ENCODE data around the gene C2orf74. TPM values are rescaled to one million over a fixed set of nuclear protein-coding genes. Genes with fewer than 3 reads are reported as not detected.

The C2orf74 gene
- total RNA-seq, 8 experiments from 2014 or later, result 4.0 to 28.3 (median 13.5) TPM

- peak overlapping the region; percentile 73 to 90 for H3K27ac ChIP-seq
- peaks cover 9 to 20% of the 10 kb centered on the region in 2 donors for H3K4me1 ChIP-seq (replicated peaks in 1 of 2)
- ATAC-seq (replicated peaks in 6 of 8), result peak in 2 of 8 experiments; percentile 10 to 16
- H3K4me3 ChIP-seq, result peak overlapping the region; percentile 47 to 68 (median 56)
- in situ Hi-C loops (cut with MboI; ENCODE audit: low pct_unique_long_range_greater_than_20kb in 2 of 9, low sequenced_read_pairs in 9 of 9, unreplicated experiment in 9 of 9), result no loop called here
- 76 to 100% (median 80%) methylated on average over 1 to 14 of the region's 45 CpGs; no CpG with 5 or more reads in 3 of the 10 experiments for WGBS, 10 experiments
Observed at GRCh38 chr2:61177727-61178549, 15.9 kb downstream of the C2orf74 start.

DNA sequence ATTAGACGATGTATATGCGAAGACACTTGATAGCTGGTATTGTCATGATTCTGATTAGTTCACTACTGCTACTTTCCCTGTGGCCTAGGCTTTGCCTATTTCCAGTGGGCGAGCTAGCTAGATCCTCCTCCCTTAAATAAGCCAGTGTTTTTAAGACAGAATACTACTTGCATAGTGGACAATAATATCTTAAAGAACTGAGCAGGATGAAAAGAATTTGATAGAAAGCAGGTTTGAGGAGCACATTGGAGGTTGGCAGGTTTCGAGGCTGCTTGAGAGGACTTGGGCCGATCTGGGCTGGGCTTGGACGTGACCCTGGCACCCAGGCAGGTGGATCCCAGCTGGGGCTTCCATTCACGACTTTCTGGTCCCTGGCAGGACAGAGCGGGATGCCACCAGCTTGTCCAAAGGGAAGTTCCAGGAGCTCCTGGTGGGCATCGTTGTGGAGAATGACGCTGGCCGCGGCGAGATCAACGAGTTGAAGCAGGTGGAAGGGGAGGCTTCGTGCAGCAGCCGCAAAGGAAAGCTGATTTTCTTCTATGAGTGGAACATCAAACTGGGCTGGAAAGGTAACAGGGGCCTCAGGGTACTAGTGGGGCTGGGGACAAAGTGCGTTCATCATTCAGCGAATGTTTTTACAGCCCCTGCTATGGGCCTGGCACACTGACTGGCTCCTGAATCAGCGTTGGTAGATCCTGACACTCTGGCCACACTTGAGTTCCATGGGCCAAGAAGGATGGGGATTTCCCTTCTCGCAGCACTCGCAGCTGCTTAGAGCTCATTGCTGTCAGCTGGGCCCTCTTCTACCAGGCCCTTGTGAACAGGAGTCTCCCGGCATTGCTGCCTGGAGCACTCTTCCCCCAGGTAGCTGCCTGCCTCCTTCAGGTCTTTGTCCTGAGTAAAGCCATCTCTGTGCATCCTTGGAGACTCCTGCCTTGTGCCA lies 16.9 kb downstream of the C2orf74 start:
- no peak overlapping the region for H3K27ac ChIP-seq
- WGBS, 10 experiments, result 60 to 100% (median 87%) methylated on average over 1 to 13 of the region's 22 CpGs; no CpG with 5 or more reads in 1 of the 10 experiments
- H3K4me1 ChIP-seq (replicated peaks in 1 of 2), result peaks cover 9 to 20% of the 10 kb centered on the region in 2 donors
- in situ Hi-C loops (cut with MboI; ENCODE audit: low pct_unique_long_range_greater_than_20kb in 2 of 9, low sequenced_read_pairs in 9 of 9, unreplicated experiment in 9 of 9), result no loop called here
- no peak overlapping the region for H3K4me3 ChIP-seq
- ATAC-seq (replicated peaks in 6 of 8), result no peak

GRCh38 chr2:61179701-61180639 lies 18.0 kb downstream of the C2orf74 start:
- H3K4me1 ChIP-seq (replicated peaks in 1 of 2), result peaks cover 9 to 20% of the 10 kb centered on the region in 2 donors
- ATAC-seq (replicated peaks in 6 of 8), result peak in 3 of 8 experiments; percentile 5 to 26 (median 5)
- no peak overlapping the region for H3K27ac ChIP-seq
- WGBS, 10 experiments, result 0 to 96% (median 80%) methylated on average over 1 to 9 of the region's 14 CpGs; no CpG with 5 or more reads in 1 of the 10 experiments
- in situ Hi-C loops (cut with MboI; ENCODE audit: low pct_unique_long_range_greater_than_20kb in 2 of 9, low sequenced_read_pairs in 9 of 9, unreplicated experiment in 9 of 9), result no loop called here
- H3K4me3 ChIP-seq, result no peak overlapping the region

DNA sequence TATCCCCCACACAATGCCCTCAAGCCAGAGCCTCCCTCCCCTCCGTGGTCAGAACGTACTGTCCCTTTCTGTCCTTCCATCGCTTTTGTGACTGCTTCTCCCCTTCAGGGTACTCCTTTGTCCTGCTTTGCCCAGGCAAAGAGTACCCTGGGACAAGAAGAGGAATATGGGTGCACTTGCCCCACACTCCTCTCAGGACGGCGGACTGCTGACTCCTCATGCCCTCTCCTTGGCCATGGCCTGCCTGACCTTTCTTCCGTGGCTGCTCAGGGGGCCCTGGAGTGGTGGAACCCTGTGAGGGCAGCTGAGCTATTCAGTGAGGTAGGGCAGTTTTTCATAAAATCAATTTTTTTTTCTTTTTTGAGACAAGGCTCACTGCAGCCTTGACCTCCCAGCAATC lies 18.7 kb downstream of the C2orf74 start:
- 83 to 100% (median 93%) methylated on average over 1 to 3 of the region's 6 CpGs; no CpG with 5 or more reads in 6 of the 10 experiments for WGBS, 10 experiments
- in situ Hi-C loops (cut with MboI; ENCODE audit: low pct_unique_long_range_greater_than_20kb in 2 of 9, low sequenced_read_pairs in 9 of 9, unreplicated experiment in 9 of 9), result no loop called here
- Histone ChIP-seq H3K4me1 (replicated peaks in 1 of 2) (peaks cover 9 to 20% of the 10 kb centered on the region in 2 donors), H3K27ac (no peak overlapping the region), H3K4me3 (no peak overlapping the region)
- ATAC-seq (replicated peaks in 6 of 8), result no peak

DNA sequence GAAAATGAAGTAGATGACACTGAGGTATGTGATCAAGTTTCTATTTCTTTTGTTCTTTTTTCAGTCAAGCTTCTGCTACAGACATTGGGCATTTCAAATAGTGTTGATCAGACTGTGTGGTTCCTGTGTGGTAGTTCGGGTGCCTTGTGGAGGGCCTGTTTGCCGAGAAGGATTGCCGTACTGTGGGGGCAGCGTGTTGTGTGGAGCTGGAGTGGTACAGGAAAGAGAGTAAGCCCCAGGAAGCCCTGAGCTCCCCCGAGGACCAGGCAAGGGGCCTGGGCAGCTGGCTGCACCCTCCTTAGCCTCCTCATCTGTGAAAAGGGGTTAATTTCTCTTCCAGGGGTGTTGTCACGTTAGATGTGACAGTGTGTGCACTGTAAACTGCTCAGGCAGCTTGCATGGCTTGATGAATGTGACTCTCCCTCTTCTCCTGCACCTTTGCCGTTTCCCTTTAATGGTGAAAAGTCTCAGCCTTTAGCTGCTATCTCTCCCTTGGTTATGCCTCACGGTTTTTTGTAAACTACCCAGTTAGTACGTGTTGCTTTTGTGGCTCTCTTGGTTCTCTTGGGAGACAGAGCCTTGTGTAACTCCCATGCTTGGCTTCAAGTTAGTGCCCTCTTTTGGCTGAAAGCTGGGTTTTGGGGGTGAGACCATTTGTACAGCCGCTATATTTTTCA lies 19.5 kb downstream of the C2orf74 start:
- H3K4me1 ChIP-seq (replicated peaks in 1 of 2), result peaks cover 9 to 20% of the 10 kb centered on the region in 2 donors
- in situ Hi-C loops (cut with MboI; ENCODE audit: low pct_unique_long_range_greater_than_20kb in 2 of 9, low sequenced_read_pairs in 9 of 9, unreplicated experiment in 9 of 9), result no loop called here
- WGBS, 10 experiments, result 33 to 100% (median 66%) methylated on average over 1 to 8 of the region's 10 CpGs
- no peak overlapping the region for H3K27ac ChIP-seq
- no peak overlapping the region for H3K4me3 ChIP-seq
- no peak for ATAC-seq (replicated peaks in 6 of 8)

GRCh38 chr2:61182059-61182383 lies 20.0 kb downstream of the C2orf74 start:
- Histone ChIP-seq H3K4me3 (no peak overlapping the region), H3K27ac (no peak overlapping the region), H3K4me1 (replicated peaks in 1 of 2) (peaks cover 9 to 20% of the 10 kb centered on the region in 2 donors)
- in situ Hi-C loops (cut with MboI; ENCODE audit: low pct_unique_long_range_greater_than_20kb in 2 of 9, low sequenced_read_pairs in 9 of 9, unreplicated experiment in 9 of 9), result no loop called here
- ATAC-seq (replicated peaks in 6 of 8), result no peak
- WGBS, 10 experiments, result 78 to 96% (median 90%) methylated on average over 1 to 6 of the region's 6 CpGs

- no peak overlapping the region for H3K4me3 ChIP-seq
- in situ Hi-C loops (cut with MboI; ENCODE audit: low pct_unique_long_range_greater_than_20kb in 2 of 9, low sequenced_read_pairs in 9 of 9, unreplicated experiment in 9 of 9), result no loop called here
- 71 to 100% (median 97%) methylated on average over 1 to 3 of the region's 3 CpGs for WGBS, 10 experiments
- no peak overlapping the region for H3K27ac ChIP-seq
- peaks cover 0 to 11% of the 10 kb centered on the region in 2 donors for H3K4me1 ChIP-seq (replicated peaks in 1 of 2)
- no peak for ATAC-seq (replicated peaks in 6 of 8)
Observed at GRCh38 chr2:61183795-61184194, 21.8 kb downstream of the C2orf74 start.

- Histone ChIP-seq H3K27ac (no peak overlapping the region), H3K4me1 (replicated peaks in 1 of 2) (peaks cover 0 to 7% of the 10 kb centered on the region in 2 donors), H3K4me3 (no peak overlapping the region)
- in situ Hi-C loops (cut with MboI; ENCODE audit: low pct_unique_long_range_greater_than_20kb in 2 of 9, low sequenced_read_pairs in 9 of 9, unreplicated experiment in 9 of 9), result no loop called here
- WGBS, 10 experiments, result 83 to 100% (median 93%) methylated on average over 3 of the region's 3 CpGs; no CpG with 5 or more reads in 2 of the 10 experiments
- no peak for ATAC-seq (replicated peaks in 6 of 8)
Observed at GRCh38 chr2:61184263-61184662, 22.3 kb downstream of the C2orf74 start.

DNA sequence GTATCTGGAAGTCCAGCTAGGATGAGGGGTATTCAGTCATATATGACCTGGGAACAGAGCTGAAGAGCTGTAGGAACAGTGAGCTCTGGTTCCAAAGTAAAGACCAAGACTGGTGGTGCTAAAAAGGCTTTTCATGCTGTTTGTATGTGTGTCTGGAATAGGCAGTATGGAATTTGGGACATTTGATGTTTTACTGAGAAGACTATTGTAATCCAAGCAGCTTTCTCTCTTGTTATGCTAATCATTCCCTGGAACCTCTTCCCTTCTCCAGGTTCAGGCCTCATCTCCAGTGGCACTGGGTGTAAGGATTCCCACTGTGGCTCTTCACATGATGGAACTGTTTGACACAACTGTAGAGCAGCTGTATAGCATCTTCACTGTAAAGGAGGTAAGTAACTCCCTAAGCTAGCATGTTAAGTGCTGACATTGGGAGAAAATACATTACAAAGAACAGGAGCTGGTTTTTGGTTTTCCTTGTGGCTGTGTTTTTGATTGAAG lies 23.3 kb downstream of the C2orf74 start:
- no peak for ATAC-seq (replicated peaks in 6 of 8)
- in situ Hi-C loops (cut with MboI; ENCODE audit: low pct_unique_long_range_greater_than_20kb in 2 of 9, low sequenced_read_pairs in 9 of 9, unreplicated experiment in 9 of 9), result no loop called here
- no peak overlapping the region for H3K4me3 ChIP-seq
- no peak overlapping the region for H3K27ac ChIP-seq
- peaks cover 0 to under 1% of the 10 kb centered on the region in 2 donors for H3K4me1 ChIP-seq (replicated peaks in 1 of 2)

DNA sequence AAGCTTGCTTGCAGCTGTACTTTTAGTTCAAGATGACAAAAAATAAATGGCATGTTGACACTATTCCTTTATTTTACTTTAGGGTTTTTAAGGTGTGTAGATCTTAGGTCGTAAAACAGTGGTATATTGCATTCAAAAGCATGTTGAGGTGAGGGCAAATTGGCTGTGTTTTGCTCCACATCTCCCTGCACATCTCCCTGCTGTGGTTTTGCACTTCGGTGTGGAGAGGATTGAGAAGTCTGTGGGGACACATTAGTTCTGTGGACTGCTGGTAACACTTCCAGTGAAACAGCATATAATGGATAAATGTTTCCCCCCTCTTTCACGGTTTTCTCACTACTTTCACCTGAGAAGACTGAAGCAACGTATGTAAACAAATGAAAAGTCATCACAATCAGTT lies 25.1 kb downstream of the C2orf74 start:
- ATAC-seq (replicated peaks in 6 of 8), result no peak
- Histone ChIP-seq H3K4me3 (no peak overlapping the region), H3K4me1 (replicated peaks in 1 of 2) (no peaks in the 10 kb centered on the region), H3K27ac (no peak overlapping the region)
- 56 to 100% (median 88%) methylated on average over 1 to 3 of the region's 4 CpGs; no CpG with 5 or more reads in 1 of the 10 experiments for WGBS, 10 experiments
- in situ Hi-C loops (cut with MboI; ENCODE audit: low pct_unique_long_range_greater_than_20kb in 2 of 9, low sequenced_read_pairs in 9 of 9, unreplicated experiment in 9 of 9), result no loop called here

GRCh38 chr2:61193670-61194561 lies 31.9 kb downstream of the C2orf74 start:
- no peak overlapping the region for H3K27ac ChIP-seq
- ATAC-seq (replicated peaks in 6 of 8), result peak in 3 of 8 experiments; percentile 42 to 79 (median 71)
- H3K4me1 ChIP-seq (replicated peaks in 1 of 2), result no peaks in the 10 kb centered on the region
- no peak overlapping the region for H3K4me3 ChIP-seq
- in situ Hi-C loops (cut with MboI; ENCODE audit: low pct_unique_long_range_greater_than_20kb in 2 of 9, low sequenced_read_pairs in 9 of 9, unreplicated experiment in 9 of 9), result no loop called here
- 78 to 100% (median 94%) methylated on average over 1 to 3 of the region's 4 CpGs; no CpG with 5 or more reads in 3 of the 10 experiments for WGBS, 10 experiments

Measured in motor neuron (in vitro differentiated cells).